ENCODE data around the gene UTP11.

Gene UTP11

DNA sequence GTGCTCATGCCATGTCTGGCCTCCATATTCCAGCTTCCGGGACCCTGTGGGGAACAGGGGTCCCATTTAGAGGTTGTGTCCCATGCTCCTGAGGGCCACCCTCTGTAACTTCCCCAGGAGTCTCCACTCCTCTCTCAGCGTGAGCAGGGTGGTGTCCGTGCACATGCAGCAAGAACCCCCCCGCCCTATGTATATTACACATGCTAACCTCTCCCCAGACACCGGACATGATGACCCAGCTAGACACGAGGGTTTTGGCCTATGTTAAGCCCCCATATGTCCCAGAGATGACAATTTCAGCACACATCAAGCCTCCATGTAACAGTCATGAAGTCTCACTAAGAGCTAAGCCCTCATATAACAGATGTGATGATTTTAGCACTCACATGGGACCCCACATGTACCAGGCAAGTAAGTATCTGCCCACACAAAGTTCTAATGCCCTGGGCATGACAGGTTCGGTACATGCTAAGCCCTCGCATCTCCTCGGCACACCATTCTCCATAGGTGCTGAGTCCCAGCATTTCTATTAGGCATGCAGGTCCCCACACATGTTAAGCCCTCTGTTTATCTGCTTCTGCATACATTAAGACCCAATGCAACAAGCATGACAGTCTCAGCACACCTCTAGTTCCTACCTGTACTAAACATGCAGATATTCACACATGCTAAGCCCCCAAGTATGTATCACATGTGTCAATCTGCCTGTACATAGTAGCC lies 14.3 kb upstream of the UTP11 start:
- Mint-ChIP-seq H3K36me3 (peaks cover 43% of the 10 kb centered on the region), H3K9me3 (no peaks in the 10 kb centered on the region), H3K4me1 (peaks cover 60% of the 10 kb centered on the region), H3K4me3 (no peak overlapping the region), H3K27ac (peak overlapping the region; percentile 97)
- DNase-seq (ENCODE audit: low spot score in 2 of 2): no peak
- no peak for ATAC-seq

- ATAC-seq (no peak), DNase-seq (ENCODE audit: low spot score in 2 of 2) (no peak)
- Mint-ChIP-seq H3K36me3 (peaks cover 50% of the 10 kb centered on the region), H3K4me1 (peaks cover 68% of the 10 kb centered on the region), H3K9me3 (no peaks in the 10 kb centered on the region), H3K27ac (peak overlapping the region; percentile 97), H3K4me3 (peak overlapping the region; percentile 63)
These were observed 13.6 kb upstream of the UTP11 start for GRCh38 chr1:37998913-37999429.

DNA sequence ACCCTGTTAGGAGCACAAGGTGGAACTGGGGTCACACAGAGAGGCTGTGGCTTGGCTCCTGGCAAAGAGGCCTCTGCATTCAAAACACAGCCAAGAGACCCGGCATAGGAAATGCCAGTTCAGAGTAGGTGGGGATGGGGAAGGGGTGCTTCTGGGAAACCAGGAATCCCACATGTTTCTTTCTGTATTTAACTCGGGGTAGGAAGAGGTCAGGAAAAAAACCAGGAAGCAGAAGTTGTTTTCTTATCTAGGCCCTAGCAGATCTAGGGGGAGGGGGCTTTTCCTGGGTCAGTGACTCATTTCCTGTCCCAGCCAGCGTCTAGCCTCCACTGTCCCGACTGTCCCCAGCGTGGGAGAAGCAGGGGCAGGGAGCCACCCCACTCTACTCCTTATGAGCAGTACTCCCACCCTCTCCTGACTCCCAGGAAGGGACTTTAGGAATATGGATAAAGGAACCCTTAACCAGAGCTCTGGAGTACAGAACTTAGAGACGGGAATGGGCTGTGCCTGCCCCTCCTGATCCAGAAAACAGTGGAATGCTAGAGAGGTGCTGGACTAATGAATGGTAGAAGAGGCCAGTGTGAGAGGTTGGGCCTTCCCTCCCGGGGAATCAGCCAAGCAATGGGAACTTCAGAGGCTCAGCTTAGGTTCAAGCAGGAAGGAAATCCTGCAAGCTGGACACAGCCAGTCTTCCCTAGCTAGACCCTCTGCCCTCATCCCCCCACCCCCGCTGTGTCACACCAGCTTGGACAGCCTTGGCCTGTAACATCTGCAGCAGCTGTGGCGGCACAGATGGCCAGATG lies 12.9 kb upstream of the UTP11 start:
- Mint-ChIP-seq H3K4me3 (peak overlapping the region; percentile 63), H3K27ac (peak overlapping the region; percentile 97), H3K9me3 (no peaks in the 10 kb centered on the region), H3K4me1 (peaks cover 74% of the 10 kb centered on the region), H3K36me3 (peaks cover 55% of the 10 kb centered on the region)
- ATAC-seq (peak; percentile 17), DNase-seq (ENCODE audit: low spot score in 2 of 2) (no peak)

DNA sequence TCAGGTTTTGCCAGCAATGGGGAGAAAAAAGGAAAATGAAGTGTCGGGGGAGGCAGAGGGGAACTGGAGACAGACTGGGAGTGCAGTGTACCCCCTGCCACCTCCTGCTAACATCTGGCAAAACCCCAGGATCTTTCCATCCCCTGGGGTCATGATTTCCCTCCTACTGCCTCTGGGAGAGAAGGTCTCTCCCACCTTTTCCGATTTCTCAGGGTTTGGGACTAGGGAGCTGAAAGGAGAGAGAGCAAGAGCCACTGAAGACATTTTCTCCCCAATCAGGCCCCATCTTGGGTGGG lies 12.4 kb upstream of the UTP11 start:
- DNase-seq (ENCODE audit: low spot score in 2 of 2): no peak
- no peaks in the 10 kb centered on the region for H3K9me3 Mint-ChIP-seq
- H3K27ac Mint-ChIP-seq: peak overlapping the region; percentile 97
- peaks cover 50% of the 10 kb centered on the region for H3K36me3 Mint-ChIP-seq
- peak overlapping the region; percentile 63 for H3K4me3 Mint-ChIP-seq
- peaks cover 71% of the 10 kb centered on the region for H3K4me1 Mint-ChIP-seq
- ATAC-seq: no peak

DNA sequence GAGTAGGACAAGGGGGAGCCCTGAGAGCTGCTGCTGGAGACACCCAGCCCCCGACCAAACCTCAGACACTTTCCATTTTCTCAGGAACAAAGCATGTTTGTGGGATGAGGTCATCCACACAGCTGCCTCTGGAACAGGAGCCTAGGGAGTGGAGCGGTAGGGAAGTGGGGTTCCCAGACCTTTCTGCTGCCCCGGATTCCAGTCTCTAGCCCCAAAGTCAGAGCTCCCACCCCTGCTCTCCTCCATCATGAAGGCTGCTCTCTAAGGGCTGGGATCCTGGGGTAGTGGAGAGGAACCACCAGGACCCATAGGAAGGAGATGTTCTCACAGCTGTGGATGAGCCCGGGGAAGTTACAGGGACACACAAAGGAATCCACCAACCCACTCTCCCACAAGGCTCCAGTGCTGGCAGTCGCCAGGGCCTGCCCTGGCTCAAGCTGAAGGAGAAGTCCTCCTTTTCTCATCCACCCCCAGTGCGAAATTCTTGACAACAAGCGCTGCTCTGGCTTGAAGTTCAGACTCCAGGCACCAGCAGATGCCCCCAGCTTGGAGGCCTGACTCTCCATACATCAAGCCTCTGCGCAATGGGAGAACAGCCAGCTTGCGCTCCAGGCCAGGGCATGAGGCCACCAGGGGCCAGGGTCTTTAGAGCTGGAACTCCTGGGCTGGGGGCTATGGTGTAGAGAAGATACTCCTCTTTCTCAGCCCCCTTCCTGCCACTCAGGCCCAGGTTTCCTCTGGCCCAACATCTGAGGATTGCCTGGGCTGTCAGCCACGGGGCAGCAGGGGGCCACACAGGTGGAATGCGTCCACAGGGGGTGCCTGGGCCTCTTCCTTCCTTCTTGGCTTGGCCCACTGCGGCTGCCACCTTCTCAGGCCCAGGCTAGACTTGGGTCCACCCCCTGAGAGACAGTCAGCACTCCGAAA lies 11.7 kb upstream of the UTP11 start:
- H3K4me3 Mint-ChIP-seq: peak overlapping the region; percentile 63
- H3K27ac Mint-ChIP-seq: peak overlapping the region; percentile 97
- peaks cover 49% of the 10 kb centered on the region for H3K36me3 Mint-ChIP-seq
- peaks cover 67% of the 10 kb centered on the region for H3K4me1 Mint-ChIP-seq
- peak; percentile 39 for ATAC-seq
- no peaks in the 10 kb centered on the region for H3K9me3 Mint-ChIP-seq
- DNase-seq (ENCODE audit: low spot score in 2 of 2): no peak

DNA sequence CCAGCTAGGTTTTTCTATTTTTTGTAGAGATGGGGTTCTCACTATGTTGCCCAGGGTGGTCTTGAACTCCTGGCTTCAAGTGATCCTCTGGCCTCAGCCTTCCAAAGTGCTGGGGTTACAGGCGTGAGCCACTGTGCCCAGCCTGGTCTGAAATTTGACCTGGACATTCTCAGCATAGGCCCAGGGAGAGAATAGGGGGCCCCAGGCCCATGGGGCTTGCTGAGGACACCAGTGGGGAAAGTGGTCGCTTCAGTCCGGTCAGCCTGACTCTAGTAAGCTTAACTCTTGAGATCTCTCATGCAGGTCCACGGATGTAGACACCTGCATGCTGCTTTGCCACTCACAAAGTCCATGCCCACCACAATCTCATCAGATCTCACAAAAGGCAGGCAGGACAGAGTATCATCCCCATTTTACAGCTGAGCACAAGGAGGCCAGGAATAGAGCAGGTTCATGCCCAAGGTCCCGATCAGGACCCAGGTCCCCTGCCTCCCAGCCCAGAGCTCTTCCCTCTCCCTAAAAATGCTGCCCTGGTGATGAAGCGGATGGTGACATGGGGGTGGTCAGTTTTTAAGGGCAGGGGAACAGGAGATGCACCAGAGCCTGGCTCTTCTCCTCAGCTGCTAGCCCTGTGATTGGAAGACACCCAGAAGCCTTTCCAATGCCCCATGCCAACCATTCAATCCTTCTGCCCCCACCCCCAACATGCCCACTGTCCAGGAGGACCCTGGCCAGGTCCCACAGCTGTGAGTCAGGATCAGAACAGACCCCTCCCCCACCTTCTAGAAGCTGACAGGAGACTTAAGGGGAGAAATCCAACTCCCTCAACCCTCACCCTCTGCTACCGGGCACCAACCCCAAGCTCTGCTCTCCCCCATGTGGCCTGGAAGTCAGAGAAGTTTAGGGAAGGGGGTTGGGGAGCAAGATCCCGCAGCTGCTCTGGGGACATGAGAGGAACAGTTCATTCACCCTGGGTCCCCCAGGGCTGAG lies 9.0 kb upstream of the UTP11 start:
- peaks cover 52% of the 10 kb centered on the region for H3K4me1 Mint-ChIP-seq
- peak overlapping the region; percentile 84 for H3K4me3 Mint-ChIP-seq
- DNase-seq (ENCODE audit: low spot score in 2 of 2) (no peak), ATAC-seq (no peak)
- peaks cover 28% of the 10 kb centered on the region for H3K36me3 Mint-ChIP-seq
- H3K9me3 Mint-ChIP-seq: no peaks in the 10 kb centered on the region
- peak overlapping the region; percentile 88 for H3K27ac Mint-ChIP-seq

DNA sequence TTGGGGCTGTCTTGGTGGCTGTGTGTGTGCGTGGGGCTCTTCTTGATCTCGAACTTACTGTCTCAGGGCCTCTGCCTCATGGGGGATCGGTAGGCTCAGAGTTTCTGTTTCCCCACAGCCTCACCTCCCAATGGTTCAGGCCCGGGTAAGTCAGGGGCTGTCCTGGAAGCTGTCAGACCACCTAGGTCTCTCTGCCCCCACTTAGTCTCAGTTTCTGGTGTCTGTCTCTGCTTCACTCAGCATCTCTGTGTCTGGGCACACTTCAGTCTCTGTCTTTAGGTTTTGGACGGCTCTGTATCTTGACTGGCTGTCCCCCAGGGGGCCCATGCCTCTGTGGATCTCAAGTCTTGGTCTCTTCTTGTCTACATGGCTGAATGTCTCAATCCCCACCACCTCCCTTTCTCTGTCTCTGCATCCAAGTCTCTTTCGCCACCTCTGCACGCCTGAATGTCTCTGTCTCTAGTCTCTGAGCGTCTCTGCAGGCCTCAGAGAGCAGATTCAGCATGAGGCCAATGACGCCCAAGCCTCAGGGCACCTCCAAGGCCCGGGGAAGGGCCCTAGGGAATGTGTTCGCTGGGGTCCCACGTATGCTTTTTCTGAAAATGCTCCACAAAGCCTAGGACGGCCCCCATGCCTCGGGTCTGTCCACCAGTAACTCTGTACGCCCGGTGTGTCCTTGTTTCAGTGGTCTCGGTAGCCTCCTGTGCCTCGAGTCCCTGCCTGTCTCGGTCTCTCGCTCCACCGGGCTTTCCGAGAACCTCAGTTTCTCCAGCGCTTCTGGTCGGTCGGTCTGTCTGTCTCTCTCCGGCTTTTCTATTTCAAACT lies 8.0 kb upstream of the UTP11 start:
- Mint-ChIP-seq H3K36me3 (peaks cover 19% of the 10 kb centered on the region), H3K27ac (peak overlapping the region; percentile 88), H3K4me1 (peaks cover 50% of the 10 kb centered on the region), H3K4me3 (peak overlapping the region; percentile 84), H3K9me3 (no peaks in the 10 kb centered on the region)
- DNase-seq (ENCODE audit: low spot score in 2 of 2): no peak
- peak; percentile 8 for ATAC-seq

DNA sequence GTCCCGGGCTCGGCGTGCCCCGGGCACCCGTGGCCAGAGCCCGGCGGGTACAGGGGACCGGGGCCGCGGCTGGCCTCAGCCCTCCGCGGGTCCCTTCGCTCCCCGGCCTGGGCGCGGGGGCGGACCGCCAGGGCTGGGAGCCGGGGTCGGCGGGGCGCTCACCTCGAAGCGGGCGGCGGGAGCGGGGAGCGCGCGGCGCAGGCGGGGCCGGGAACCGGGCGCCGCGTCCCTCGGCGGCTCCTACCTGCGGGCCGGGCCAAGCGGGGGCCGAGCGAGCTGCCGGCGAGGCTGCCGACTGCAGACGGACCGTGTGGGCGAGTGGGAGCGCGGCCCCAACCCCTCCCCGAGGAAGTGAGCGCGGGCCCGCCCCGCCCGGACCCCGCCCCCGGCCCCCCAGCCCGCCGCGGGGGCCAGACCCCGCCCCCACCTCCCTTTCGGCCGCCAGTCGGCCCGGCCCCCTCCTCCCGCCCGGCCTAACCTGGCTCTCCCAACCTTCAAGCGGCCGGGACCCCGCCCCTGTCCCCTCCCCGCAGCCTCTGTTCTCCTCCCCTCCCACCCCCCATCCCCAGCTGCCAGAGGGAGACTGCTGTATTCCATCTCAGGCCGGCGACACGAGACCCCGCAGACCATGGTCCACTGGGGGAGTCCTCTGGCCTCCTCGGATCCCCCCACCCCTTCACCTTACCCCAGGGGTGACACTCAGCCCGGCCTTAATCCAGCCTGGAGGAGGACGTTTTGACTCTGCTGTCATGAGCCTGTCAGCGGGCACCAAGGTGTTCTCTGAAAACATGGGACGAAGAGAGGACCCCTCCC lies 7.1 kb upstream of the UTP11 start, which contains the start of gene FHL3:
TSS of gene FHL3 (minus strand) at position 320 of the 813 bp plus-strand sequence. CDS start 6,102 bp downstream, outside the sequence.
- H3K36me3 Mint-ChIP-seq: peaks cover 18% of the 10 kb centered on the region
- H3K27ac Mint-ChIP-seq: peak within 1 kb of the TSS; percentile 88
- ATAC-seq: peak; percentile 36
- H3K4me1 Mint-ChIP-seq: peaks cover 50% of the 10 kb centered on the region
- no peak for DNase-seq (ENCODE audit: low spot score in 2 of 2)
- no peaks in the 10 kb centered on the region for H3K9me3 Mint-ChIP-seq
- H3K4me3 Mint-ChIP-seq: peak within 1 kb of the TSS; percentile 84

GRCh38 chr1:38006008-38006828 lies 6.3 kb upstream of the UTP11 start:
- DNase-seq (ENCODE audit: low spot score in 2 of 2) (no peak), ATAC-seq (no peak)
- Mint-ChIP-seq H3K4me3 (peak overlapping the region; percentile 61), H3K4me1 (peaks cover 45% of the 10 kb centered on the region), H3K9me3 (no peaks in the 10 kb centered on the region), H3K36me3 (peaks cover 18% of the 10 kb centered on the region), H3K27ac (peak overlapping the region; percentile 76)

DNA sequence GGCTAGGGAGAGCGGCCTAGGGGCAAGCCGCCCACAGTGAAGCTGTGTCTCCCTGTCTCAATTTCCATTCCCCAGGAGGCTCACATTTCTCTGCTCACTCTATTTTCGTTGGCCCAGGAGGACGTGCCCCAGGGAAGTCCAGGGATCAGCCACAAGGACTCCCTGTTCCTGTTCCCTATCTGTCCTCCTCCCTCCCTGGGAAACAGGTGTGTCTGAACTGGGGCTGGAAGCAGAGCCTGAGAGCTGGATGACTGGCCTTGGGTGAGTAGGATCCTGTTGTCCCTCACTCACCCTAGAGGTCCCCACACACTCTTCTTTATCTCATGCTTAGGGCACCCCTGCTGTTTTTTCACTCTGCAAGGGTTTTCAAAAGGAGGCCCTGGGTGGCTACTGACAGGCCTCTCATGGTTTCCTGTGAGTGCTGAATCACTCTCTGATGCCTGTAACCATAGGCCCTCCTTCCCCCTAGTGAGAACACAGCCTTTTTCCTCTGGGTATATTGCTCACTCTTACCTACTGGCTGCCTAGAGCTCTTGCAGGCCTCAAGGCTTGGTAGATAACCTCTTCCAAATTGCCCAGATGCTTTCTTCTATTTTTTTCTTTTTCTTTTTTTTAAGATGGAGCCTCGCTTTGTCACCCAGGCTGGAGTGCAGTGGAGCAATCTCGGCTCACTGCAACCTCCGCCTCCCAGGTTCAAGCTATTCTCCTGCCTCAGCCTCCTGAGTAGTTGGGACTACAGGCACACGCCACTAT lies 3.3 kb upstream of the UTP11 start:
- ATAC-seq (peak; percentile 88), DNase-seq (ENCODE audit: low spot score in 2 of 2) (peak in 1 of 2 donors; percentile 72)
- Mint-ChIP-seq H3K9me3 (no peaks in the 10 kb centered on the region), H3K27ac (peak overlapping the region; percentile 97), H3K4me1 (peaks cover 54% of the 10 kb centered on the region), H3K4me3 (peak overlapping the region; percentile 51), H3K36me3 (peaks cover 25% of the 10 kb centered on the region)

DNA sequence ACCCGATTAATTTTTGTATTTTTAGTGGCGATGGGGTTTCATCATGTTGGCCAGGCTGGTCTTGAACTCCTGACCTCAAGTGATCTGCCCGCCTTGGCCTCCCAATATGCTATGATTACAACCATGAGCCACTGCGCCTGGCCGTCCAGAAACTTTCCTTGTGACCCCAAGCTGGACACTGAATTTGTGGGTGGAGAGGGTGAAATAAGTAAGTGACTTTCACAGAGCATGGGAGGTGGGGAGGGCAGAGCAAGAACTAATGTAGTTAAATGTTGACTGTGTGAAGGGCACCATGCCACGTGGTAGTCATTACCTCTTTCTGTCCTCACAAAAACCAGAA lies 2.7 kb upstream of the UTP11 start:
- no peaks in the 10 kb centered on the region for H3K9me3 Mint-ChIP-seq
- DNase-seq (ENCODE audit: low spot score in 2 of 2): no peak
- H3K4me3 Mint-ChIP-seq: peak overlapping the region; percentile 51

DNA sequence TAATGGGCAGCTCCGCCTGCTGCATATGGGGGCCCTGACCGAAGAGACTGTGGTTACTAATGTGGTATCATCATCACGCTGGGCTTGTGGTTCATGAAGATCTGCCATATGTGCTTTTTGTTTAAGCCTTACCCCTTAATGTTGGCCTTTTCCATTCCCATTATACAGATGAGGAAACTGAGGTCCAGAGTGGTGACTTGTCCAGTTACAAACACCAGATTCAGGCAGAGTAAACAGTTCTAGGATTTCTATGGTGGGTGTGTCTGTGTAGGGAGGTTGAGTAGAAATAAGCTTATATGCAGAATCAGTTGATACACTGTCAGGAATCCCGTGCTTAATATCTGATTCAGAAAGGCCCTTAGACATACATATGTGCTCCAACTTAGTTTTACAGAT lies 691 bp downstream of the UTP11 start:
- DNase-seq (ENCODE audit: low spot score in 2 of 2): no peak
- peaks cover 55% of the 10 kb centered on the region for H3K36me3 Mint-ChIP-seq
- no peak for ATAC-seq
- peak overlapping the region; percentile 99 for H3K27ac Mint-ChIP-seq
- peaks cover 54% of the 10 kb centered on the region for H3K4me1 Mint-ChIP-seq
- H3K9me3 Mint-ChIP-seq: no peaks in the 10 kb centered on the region
- H3K4me3 Mint-ChIP-seq: peak overlapping the region; percentile 100

More for the DNA sequence above, 2.7 kb upstream of the UTP11 start:
- Mint-ChIP-seq H3K27ac (peak overlapping the region; percentile 97), H3K36me3 (peaks cover 26% of the 10 kb centered on the region), H3K4me1 (peaks cover 49% of the 10 kb centered on the region)
- no peak for ATAC-seq
